Regular cardiac myocyte (primary cell): Measurements from ENCODE around the gene PCDH7. TPM values are rescaled to one million over a fixed set of nuclear protein-coding genes. Genes with fewer than 3 reads are reported as not detected.

Experiments used
- total RNA-seq: library from RNA; depleted of rRNA; stranded (reverse); fragments of >200 nt; gene quantifications from 2 replicates; pipeline ENCODE4 v1.2.3, GENCODE V29; 2014

PCDH7 gene, protein sequence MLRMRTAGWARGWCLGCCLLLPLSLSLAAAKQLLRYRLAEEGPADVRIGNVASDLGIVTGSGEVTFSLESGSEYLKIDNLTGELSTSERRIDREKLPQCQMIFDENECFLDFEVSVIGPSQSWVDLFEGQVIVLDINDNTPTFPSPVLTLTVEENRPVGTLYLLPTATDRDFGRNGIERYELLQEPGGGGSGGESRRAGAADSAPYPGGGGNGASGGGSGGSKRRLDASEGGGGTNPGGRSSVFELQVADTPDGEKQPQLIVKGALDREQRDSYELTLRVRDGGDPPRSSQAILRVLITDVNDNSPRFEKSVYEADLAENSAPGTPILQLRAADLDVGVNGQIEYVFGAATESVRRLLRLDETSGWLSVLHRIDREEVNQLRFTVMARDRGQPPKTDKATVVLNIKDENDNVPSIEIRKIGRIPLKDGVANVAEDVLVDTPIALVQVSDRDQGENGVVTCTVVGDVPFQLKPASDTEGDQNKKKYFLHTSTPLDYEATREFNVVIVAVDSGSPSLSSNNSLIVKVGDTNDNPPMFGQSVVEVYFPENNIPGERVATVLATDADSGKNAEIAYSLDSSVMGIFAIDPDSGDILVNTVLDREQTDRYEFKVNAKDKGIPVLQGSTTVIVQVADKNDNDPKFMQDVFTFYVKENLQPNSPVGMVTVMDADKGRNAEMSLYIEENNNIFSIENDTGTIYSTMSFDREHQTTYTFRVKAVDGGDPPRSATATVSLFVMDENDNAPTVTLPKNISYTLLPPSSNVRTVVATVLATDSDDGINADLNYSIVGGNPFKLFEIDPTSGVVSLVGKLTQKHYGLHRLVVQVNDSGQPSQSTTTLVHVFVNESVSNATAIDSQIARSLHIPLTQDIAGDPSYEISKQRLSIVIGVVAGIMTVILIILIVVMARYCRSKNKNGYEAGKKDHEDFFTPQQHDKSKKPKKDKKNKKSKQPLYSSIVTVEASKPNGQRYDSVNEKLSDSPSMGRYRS (N-terminal part only)
- total RNA-seq, result 0.96 and 1.4 TPM in 2 replicates

DNA sequence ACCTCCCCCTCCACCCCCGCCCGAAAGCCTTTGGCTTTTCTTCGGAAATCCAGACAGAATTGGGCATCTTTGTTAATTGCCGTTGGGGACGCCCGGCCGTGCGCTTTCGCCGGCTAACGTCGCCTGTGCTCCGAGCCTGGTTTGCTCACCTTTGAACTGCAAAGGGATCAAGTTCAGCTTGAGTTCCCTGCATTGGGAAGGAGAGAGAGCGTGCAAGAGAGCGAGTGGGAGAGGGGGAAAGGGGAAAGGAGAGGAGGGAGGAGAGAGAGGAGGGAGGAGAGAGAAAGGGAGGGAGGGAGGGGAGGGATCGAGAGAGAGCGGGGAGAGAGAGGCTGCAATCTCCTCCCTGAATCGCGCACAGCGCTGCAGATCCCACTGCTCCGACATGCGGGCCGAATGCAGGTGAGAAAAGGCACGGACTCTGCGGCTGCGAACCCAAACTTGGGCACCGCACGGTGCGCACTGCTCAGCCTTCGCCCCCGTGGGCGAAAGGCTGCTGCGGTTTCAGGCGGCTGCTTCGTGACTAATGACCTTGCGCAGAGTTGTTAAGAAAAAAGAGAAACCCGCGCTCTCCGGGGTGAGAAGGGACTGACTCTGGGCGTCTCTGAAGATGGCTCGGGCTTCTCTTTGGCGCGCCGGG lies at the start of gene PCDH7:
Gene PCDH7, plus strand, starts transcription at position 349 of the 640 bp plus-strand sequence. CDS start 1,054 bp downstream, outside the sequence.

